GM23338 (cell line): ENCODE data around the gene ARHGAP9. TPM values are rescaled to one million over a fixed set of nuclear protein-coding genes. Genes with fewer than 3 reads are reported as not detected.

Source experiments
- ATAC-seq: fragments of 200-7000 bp; cut with Tn5 transposase; 3 replicates; pipeline ENCODE4 v1.9.1; 2020
- DNase-seq: peaks from one replicate; pipeline ENCODE4 v3.0.0-alpha.2; 2015; ENCODE audit warnings: low spot score
- H2AFZ ChIP-seq: fragments of 200-600 bp; sonication (generic); 2 replicates; pipeline ENCODE4 v1.8.0; 2016; ENCODE audit warnings: antibody characterized with exemption, mild to moderate bottlenecking, moderate library complexity
- H3F3A ChIP-seq: fragments of 200-600 bp; sonication (generic); replicated peaks from 2 replicates; pipeline ENCODE4 v1.8.0; 2017; ENCODE audit warnings: antibody characterized with exemption, mixed run types, low read depth
- H3K27ac ChIP-seq: fragments of 200-600 bp; sonication (generic); 2 replicates; pipeline ENCODE4 v1.6.1; 2016; ENCODE audit warnings: low read depth
- H3K27me3 ChIP-seq: fragments of 200-600 bp; sonication (generic); 2 replicates; pipeline ENCODE4 v1.8.0; 2016; ENCODE audit warnings: mild to moderate bottlenecking, mixed run types, moderate library complexity; ENCODE audit not compliant: insufficient read depth
- H3K36me3 ChIP-seq: fragments of 200-600 bp; sonication (generic); 2 replicates; pipeline ENCODE4 v1.8.0; 2016; ENCODE audit warnings: mild to moderate bottlenecking; ENCODE audit not compliant: insufficient read depth
- H3K4me1 ChIP-seq: fragments of 200-600 bp; sonication (generic); 2 replicates; pipeline ENCODE4 v1.8.0; 2016; ENCODE audit warnings: mild to moderate bottlenecking, moderate library complexity; ENCODE audit not compliant: insufficient read depth
- H3K4me2 ChIP-seq: fragments of 200-600 bp; sonication (generic); 2 replicates; pipeline ENCODE4 v1.7.1; 2017; ENCODE audit warnings: mixed run types
- H3K4me3 ChIP-seq: fragments of 200-600 bp; sonication (generic); 2 replicates; pipeline ENCODE4 v1.6.1; 2016; ENCODE audit warnings: mixed run types
- H3K79me2 ChIP-seq: fragments of 200-600 bp; sonication (generic); replicated peaks from 2 replicates; pipeline ENCODE4 v1.8.0; 2017; ENCODE audit warnings: mild to moderate bottlenecking; ENCODE audit not compliant: insufficient read depth
- H3K9me2 ChIP-seq: fragments of 200-600 bp; sonication (generic); 2 replicates; pipeline ENCODE4 v1.8.0; 2017; ENCODE audit not compliant: insufficient read depth
- H4K20me1 ChIP-seq: fragments of 200-600 bp; sonication (generic); replicated peaks from 2 replicates; pipeline ENCODE4 v1.8.0; 2017; ENCODE audit warnings: mild to moderate bottlenecking; ENCODE audit not compliant: insufficient read depth
- H3K27ac Mint-ChIP-seq: 2 replicates; pipeline ENCODE4 v1.8.0; 2020; ENCODE audit warnings: inconsistent platforms, mild to moderate bottlenecking, moderate library complexity, mixed read lengths
- H3K27me3 Mint-ChIP-seq: 3 replicates; pipeline ENCODE4 v1.8.0; 2022; ENCODE audit warnings: low read depth, mild to moderate bottlenecking, moderate library complexity, mixed read lengths, inconsistent platforms; ENCODE audit not compliant: insufficient read depth, poor library complexity
- H3K36me3 Mint-ChIP-seq: 3 replicates; pipeline ENCODE4 v1.8.0; 2021; ENCODE audit warnings: low read depth, mild to moderate bottlenecking, inconsistent platforms, moderate library complexity, mixed read lengths
- H3K4me1 Mint-ChIP-seq: 3 replicates; pipeline ENCODE4 v1.8.0; 2020; ENCODE audit warnings: mild to moderate bottlenecking, inconsistent platforms, mixed read lengths
- H3K4me3 Mint-ChIP-seq: 3 replicates; pipeline ENCODE4 v1.8.0; 2021; ENCODE audit warnings: moderate library complexity, mild to moderate bottlenecking, inconsistent platforms, mixed read lengths
- H3K9me3 Mint-ChIP-seq: 3 replicates; pipeline ENCODE4 v1.8.0; 2020; ENCODE audit warnings: moderate library complexity, mild to moderate bottlenecking, inconsistent platforms, mixed read lengths
- CREB1 ChIP-seq: fragments of 250-450 bp; sonication (Bioruptor Pico); IDR thresholded peaks from 2 replicates; pipeline ENCODE4 v1.5.0; 2020; ENCODE audit warnings: low read depth, mild to moderate bottlenecking, moderate library complexity
- CTCF ChIP-seq, 2 experiments: fragments of 200-600 bp in 1 of 2; sonication (generic) in 1 of 2; conservative IDR thresholded peaks; 2 replicates each; pipeline versions ENCODE4 v1.5.1 to v1.6.1; 2016 to 2017; ENCODE audit warnings: antibody characterized with exemption in 2 of 2, low read depth in 2 of 2, mild to moderate bottlenecking in 2 of 2, moderate library complexity in 1 of 2
- ETS1 ChIP-seq: IDR thresholded peaks from 2 replicates; pipeline ENCODE4 v1.6.1; 2016; ENCODE audit warnings: antibody characterized with exemption
- EZH2 ChIP-seq: fragments of 200-600 bp; sonication (generic); IDR thresholded peaks from one replicate; pipeline ENCODE4 v1.8.0; 2017; ENCODE audit warnings: antibody characterized with exemption, mild to moderate bottlenecking, low read depth; ENCODE audit not compliant: unreplicated experiment
- EZH2phosphoT487 ChIP-seq: fragments of 200-600 bp; sonication (generic); IDR thresholded peaks from one replicate; pipeline ENCODE4 v1.8.1; 2018; ENCODE audit warnings: antibody characterized with exemption; ENCODE audit not compliant: unreplicated experiment
- JUNB ChIP-seq: IDR thresholded peaks from one replicate; pipeline ENCODE4 v1.6.1; 2016; ENCODE audit warnings: antibody characterized with exemption; ENCODE audit not compliant: unreplicated experiment
- NANOG ChIP-seq: IDR thresholded peaks from 2 replicates; pipeline ENCODE4 v1.6.1; 2016; ENCODE audit warnings: antibody characterized with exemption, borderline replicate concordance
- POLR2AphosphoS5 ChIP-seq: IDR thresholded peaks from 2 replicates; pipeline ENCODE4 v1.6.1; 2016; ENCODE audit warnings: antibody characterized with exemption, low read depth
- REST ChIP-seq: IDR thresholded peaks from one replicate; pipeline ENCODE4 v1.6.1; 2018; ENCODE audit warnings: antibody characterized with exemption; ENCODE audit not compliant: unreplicated experiment
- STAT1 ChIP-seq: IDR thresholded peaks from one replicate; pipeline ENCODE4 v1.6.1; 2016; ENCODE audit warnings: antibody characterized with exemption; ENCODE audit not compliant: unreplicated experiment
- ZNF114 ChIP-seq: fragments of 250-450 bp; sonication (Bioruptor Pico); IDR thresholded peaks from 2 replicates; pipeline ENCODE4 v1.5.0; 2020; ENCODE audit warnings: mild to moderate bottlenecking, moderate library complexity
- ZNF331 ChIP-seq: fragments of 250-450 bp; sonication (Bioruptor Pico); IDR thresholded peaks from 2 replicates; pipeline ENCODE4 v1.5.0; 2020; ENCODE audit warnings: low read depth, mild to moderate bottlenecking, moderate library complexity
- ZNF462 ChIP-seq: fragments of 250-450 bp; sonication (Bioruptor Pico); IDR thresholded peaks from 2 replicates; pipeline ENCODE4 v1.5.0; 2020; ENCODE audit warnings: mild to moderate bottlenecking, moderate library complexity
- polyA plus RNA-seq: library from polyadenylated mRNA; unstranded; fragments of >200 nt; fragmentation: Nextera tagmentation; extraction: Ambion mirVana; gene quantifications from 2 replicates; pipeline ENCODE4 v1.2.1, GENCODE V29; 2016
- total RNA-seq: library from RNA; depleted of rRNA; stranded (reverse); fragments of >200 nt; shearing (Covaris generic); gene quantifications from 2 replicates; pipeline ENCODE4 v1.2.3, GENCODE V29; 2014

ARHGAP9 gene
- total and polyA plus RNA-seq, 2 experiments from 2014 or later: 4.5 to 7.1 TPM

- H3K27ac ChIP-seq: no peak overlapping the region
- peaks cover 29% of the 10 kb centered on the region for H3K4me1 Mint-ChIP-seq
- no peaks in the 10 kb centered on the region for H3K27me3 ChIP-seq
- H3K27ac Mint-ChIP-seq: no peak overlapping the region
- H3K4me2 ChIP-seq: no peak overlapping the region
- H3K9me2 ChIP-seq: no peaks in the 10 kb centered on the region
- TF ChIP-seq STAT1 (no peak), ETS1 (no peak), ZNF114 (CRISPR knock-in tag) (no peak), EZH2phosphoT487 (no peak), NANOG (no peak), ZNF462 (no peak), JUNB (no peak), CREB1 (CRISPR knock-in tag) (no peak), ZNF331 (CRISPR knock-in tag) (no peak), CTCF (conservative IDR thresholded peaks at IDR 0.05; ENCODE audit: low read depth in 2 of 2) (no peak), EZH2 (no peak), REST (no peak), POLR2AphosphoS5 (no peak)
- H3K36me3 ChIP-seq: peaks cover 13% of the 10 kb centered on the region
- peaks cover 17% of the 10 kb centered on the region for H4K20me1 ChIP-seq
- peaks cover 25% of the 10 kb centered on the region for H3K27me3 Mint-ChIP-seq
- DNase-seq (no peak), ATAC-seq (no peak)
- no peaks in the 10 kb centered on the region for H3K9me3 Mint-ChIP-seq
- H3K4me3 Mint-ChIP-seq: no peak overlapping the region
- no peak overlapping the region for H2AFZ ChIP-seq
- peaks cover 54% of the 10 kb centered on the region for H3K36me3 Mint-ChIP-seq
- no peak overlapping the region for H3K4me3 ChIP-seq
- 0 out of 2 replicates have a peak, but pooled peaks cover 7% of the 10 kb centered on the region for H3K79me2 ChIP-seq
- H3K4me1 ChIP-seq: peaks cover 14% of the 10 kb centered on the region
- peaks cover 17% of the 10 kb centered on the region; the same call in 1 of the 2 replicates for H3F3A ChIP-seq
These were observed 48.5 kb upstream of the ARHGAP9 start for GRCh38 chr12:57528176-57528575.
